Prostate gland (tissue), 2 donors: ENCODE results near the gene IFT43.

Experiments
- POLR2A ChIP-seq: fragments of 450-650 bp; IDR thresholded peaks from one replicate; pipeline ENCODE4 v1.6.1; 2016; ENCODE audit warnings: antibody characterized with exemption, mild to moderate bottlenecking
- TF ChIP-seq, protein P1 (sequence below), 4 experiments: fragments of 200-600 bp in 2 of 4; fragments of 450-650 bp in 2 of 4; sonication (generic) in 2 of 4; IDR thresholded peaks; 1 replicate in 3 of 4; 2 replicates in 1 of 4; pipeline ENCODE4 v1.5.1; 2016 to 2019; ENCODE audit warnings: antibody characterized with exemption in 4 of 4, mild to moderate bottlenecking in 2 of 4, moderate library complexity in 2 of 4

DNA sequence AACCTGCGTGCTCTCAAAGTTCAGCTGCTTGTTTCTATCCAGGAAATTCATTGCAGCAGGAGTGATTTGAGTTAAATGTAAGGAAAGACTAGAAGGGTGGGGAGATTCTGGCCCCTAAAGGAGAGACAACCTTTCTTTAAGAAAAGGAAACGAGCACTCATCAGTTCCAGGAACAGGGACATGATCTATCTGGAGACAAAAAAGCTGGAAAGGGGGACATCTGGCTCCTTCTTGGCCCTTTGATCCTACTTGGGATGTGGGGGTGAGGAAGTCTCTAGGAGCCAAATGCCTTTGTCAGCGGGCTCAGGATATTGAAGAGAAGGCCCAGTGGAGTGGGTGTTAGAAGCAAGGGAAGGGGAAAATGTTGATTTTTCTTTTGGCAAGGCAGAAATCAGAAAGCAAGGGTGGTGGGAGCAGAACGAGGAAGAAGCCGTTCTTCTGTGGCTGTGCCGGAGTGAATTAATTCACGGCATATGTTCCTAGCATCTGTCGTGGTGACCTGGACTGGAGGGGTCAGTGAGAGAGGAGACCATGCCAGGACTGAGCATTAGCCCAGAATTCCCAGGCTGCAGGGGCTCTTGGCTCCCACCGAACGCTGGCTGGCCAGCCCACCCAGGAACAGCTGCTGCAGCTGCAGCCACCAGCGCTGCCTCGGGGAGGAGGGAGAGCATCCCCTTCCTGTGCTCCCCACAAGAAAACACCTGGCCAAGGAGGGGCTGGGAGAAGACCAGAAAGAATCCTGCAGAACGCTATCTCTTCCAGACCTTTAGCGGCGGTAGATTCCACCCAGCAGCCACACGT lies 103.4 kb downstream of the IFT43 start:
- TF ChIP-seq, protein P1, sequence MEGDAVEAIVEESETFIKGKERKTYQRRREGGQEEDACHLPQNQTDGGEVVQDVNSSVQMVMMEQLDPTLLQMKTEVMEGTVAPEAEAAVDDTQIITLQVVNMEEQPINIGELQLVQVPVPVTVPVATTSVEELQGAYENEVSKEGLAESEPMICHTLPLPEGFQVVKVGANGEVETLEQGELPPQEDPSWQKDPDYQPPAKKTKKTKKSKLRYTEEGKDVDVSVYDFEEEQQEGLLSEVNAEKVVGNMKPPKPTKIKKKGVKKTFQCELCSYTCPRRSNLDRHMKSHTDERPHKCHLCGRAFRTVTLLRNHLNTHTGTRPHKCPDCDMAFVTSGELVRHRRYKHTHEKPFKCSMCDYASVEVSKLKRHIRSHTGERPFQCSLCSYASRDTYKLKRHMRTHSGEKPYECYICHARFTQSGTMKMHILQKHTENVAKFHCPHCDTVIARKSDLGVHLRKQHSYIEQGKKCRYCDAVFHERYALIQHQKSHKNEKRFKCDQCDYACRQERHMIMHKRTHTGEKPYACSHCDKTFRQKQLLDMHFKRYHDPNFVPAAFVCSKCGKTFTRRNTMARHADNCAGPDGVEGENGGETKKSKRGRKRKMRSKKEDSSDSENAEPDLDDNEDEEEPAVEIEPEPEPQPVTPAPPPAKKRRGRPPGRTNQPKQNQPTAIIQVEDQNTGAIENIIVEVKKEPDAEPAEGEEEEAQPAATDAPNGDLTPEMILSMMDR (IDR thresholded peaks at IDR 0.05): no peak
- no peak for TF ChIP-seq POLR2A
